ENCODE measurements around the gene SHROOM2.

Gene SHROOM2

DNA sequence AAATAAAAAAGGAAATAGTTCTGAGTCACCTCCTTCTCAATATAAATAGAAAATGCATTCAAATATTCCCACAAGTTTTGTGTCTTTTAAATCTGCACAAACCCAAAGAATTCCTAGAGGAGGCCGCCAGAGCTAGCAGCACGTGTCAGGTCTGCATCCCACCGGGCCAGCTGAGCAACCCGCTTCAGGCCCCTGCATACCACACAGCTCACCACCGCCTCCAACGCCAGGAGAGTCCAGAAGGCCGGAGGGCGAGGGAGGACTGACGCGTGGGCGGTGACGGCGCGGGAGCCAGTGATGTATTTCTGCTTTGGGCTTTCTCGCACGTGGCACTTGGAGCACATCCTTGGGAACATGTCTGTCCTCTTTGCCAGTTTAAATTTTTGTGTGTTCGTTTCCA is 119.1 kb downstream of the SHROOM2 start:
- Histone ChIP-seq H3K36me3 (replicated peaks) (no peaks in the 10 kb centered on the region), H3K4me3 (ENCODE audit: low read depth, low read length) (no peak overlapping the region), H3K27me3 (replicated peaks) (no peaks in the 10 kb centered on the region), H3K27ac (peak overlapping the region; percentile 54)
- TF ChIP-seq, protein P1, sequence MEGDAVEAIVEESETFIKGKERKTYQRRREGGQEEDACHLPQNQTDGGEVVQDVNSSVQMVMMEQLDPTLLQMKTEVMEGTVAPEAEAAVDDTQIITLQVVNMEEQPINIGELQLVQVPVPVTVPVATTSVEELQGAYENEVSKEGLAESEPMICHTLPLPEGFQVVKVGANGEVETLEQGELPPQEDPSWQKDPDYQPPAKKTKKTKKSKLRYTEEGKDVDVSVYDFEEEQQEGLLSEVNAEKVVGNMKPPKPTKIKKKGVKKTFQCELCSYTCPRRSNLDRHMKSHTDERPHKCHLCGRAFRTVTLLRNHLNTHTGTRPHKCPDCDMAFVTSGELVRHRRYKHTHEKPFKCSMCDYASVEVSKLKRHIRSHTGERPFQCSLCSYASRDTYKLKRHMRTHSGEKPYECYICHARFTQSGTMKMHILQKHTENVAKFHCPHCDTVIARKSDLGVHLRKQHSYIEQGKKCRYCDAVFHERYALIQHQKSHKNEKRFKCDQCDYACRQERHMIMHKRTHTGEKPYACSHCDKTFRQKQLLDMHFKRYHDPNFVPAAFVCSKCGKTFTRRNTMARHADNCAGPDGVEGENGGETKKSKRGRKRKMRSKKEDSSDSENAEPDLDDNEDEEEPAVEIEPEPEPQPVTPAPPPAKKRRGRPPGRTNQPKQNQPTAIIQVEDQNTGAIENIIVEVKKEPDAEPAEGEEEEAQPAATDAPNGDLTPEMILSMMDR (IDR thresholded peaks at IDR 0.05; ENCODE audit: low read depth, low read length, missing control alignments): no peak
- DNase-seq: peak; percentile 69
- in situ Hi-C loops (cut with HindIII; ENCODE audit: low pct_ligation_motif_present, low sequenced_read_pairs): no loop called here

DNA sequence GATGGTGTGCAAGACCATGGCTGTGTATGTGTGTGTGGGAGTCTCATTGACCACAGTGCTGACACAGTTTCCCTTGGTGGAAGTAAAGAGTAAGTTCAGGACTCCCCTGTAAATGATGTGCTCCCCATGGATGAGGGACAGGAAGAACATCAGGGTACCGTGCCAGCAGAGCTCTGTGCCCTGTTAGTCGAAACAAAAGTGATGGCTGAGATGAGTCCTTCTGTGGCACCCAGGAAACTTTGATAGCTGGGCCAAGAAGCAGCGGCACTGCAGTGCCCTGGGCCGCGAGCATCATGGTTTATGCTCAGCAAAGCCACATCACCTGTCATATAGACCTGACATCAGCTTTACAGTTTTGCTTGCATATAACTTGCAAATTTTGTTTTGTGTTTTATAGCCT is 119.5 kb downstream of the SHROOM2 start:
- Histone ChIP-seq H3K36me3 (replicated peaks) (no peaks in the 10 kb centered on the region), H3K4me3 (ENCODE audit: low read depth, low read length) (no peak overlapping the region), H3K27ac (peak overlapping the region; percentile 54), H3K27me3 (replicated peaks) (no peaks in the 10 kb centered on the region)
- TF ChIP-seq, protein P1 (IDR thresholded peaks at IDR 0.05; ENCODE audit: low read depth, low read length, missing control alignments): no peak
- no peak for DNase-seq
- in situ Hi-C loops (cut with HindIII; ENCODE audit: low pct_ligation_motif_present, low sequenced_read_pairs): no loop called here

DNA sequence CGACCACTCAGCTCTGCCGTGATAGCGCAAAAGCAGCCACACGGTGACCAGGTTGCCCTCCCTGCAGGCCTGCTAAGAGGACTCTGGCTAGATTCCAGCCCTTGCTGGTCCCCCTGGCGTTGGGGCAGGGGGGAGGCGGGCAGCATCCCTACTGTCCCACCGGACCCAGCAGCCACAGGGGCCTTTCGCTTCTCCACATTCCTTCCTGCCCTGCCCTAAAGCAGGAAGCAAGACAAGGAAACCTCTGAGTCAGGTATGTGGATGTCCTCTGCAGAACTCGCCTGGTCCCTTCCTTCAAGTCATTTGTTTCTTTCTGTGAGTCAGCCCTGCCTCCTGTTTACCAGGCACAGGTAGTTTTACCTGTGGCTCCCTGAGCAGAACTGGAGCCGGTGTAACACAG is 120.7 kb downstream of the SHROOM2 start:
- DNase-seq: no peak
- TF ChIP-seq, protein P1 (IDR thresholded peaks at IDR 0.05; ENCODE audit: low read depth, low read length, missing control alignments): peak; percentile 3
- no peaks in the 10 kb centered on the region for H3K36me3 ChIP-seq (replicated peaks)
- H3K27ac ChIP-seq: no peak overlapping the region
- in situ Hi-C loops (cut with HindIII; ENCODE audit: low pct_ligation_motif_present, low sequenced_read_pairs): no loop called here
- H3K27me3 ChIP-seq (replicated peaks): no peaks in the 10 kb centered on the region
- H3K4me3 ChIP-seq (ENCODE audit: low read depth, low read length): no peak overlapping the region

DNA sequence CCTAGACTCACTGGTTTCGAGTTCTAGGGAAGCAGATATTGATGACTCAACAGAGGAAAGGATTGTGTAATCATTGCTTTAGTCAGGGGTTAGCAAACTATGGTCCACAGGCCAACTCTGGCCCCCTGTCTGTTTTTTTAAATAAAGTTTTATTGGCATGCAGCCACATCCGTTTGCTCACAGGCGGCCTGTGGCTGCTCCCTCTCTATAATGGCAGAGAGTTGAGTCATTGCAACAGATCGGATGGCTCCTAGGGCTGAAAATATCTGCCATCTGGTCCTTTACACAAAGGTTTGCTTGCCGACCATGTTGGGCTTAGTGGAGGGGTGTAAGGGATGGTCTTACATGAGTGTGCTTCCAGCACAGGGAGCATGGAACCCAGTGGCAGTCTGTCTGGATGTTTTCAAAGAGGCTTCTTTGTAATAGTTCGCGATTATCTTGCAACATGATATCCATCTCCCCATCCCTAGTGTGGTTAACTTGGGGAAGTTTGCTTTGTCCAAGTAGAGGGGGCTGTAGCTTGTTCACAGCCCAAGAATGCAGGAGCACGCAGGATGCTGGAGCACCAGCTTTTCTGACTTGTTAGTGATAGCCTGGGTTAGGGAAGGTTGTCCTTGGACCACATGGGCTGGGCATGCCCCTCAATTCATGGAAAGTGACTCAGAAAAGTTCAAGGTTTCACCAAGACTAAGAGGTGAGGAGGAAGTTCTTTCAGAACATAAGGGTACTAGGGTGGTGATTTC is 121.6 kb downstream of the SHROOM2 start:
- no peaks in the 10 kb centered on the region for H3K36me3 ChIP-seq (replicated peaks)
- in situ Hi-C loops (cut with HindIII; ENCODE audit: low pct_ligation_motif_present, low sequenced_read_pairs): no loop called here
- H3K4me3 ChIP-seq (ENCODE audit: low read depth, low read length): no peak overlapping the region
- no peaks in the 10 kb centered on the region for H3K27me3 ChIP-seq (replicated peaks)
- H3K27ac ChIP-seq: peak overlapping the region; percentile 72
- TF ChIP-seq, protein P1 (IDR thresholded peaks at IDR 0.05; ENCODE audit: low read depth, low read length, missing control alignments): no peak
- peak; percentile 77 for DNase-seq

DNA sequence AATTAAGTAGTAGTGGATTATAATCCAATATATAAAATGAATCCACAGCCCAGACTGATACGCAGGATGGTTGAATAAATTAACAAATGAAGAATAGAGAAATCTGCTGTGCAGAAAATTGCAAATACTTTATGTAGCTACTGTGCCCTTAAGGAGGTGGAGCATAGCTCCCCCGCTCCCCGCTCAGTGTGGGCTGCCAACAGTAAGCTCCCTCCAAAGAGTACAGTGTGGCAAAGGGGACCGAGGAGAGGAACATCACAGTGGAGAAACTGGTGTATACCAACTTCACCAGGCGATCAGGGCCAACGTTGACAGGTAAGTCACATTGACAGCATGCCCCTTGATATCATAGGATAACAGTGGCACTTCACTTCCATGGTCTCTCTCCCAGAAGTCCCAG is 123.0 kb downstream of the SHROOM2 start:
- no peak overlapping the region for H3K27ac ChIP-seq
- TF ChIP-seq, protein P1 (IDR thresholded peaks at IDR 0.05; ENCODE audit: low read depth, low read length, missing control alignments): no peak
- in situ Hi-C loops (cut with HindIII; ENCODE audit: low pct_ligation_motif_present, low sequenced_read_pairs): no loop called here
- H3K4me3 ChIP-seq (ENCODE audit: low read depth, low read length): no peak overlapping the region
- DNase-seq: no peak
- no peaks in the 10 kb centered on the region for H3K27me3 ChIP-seq (replicated peaks)
- no peaks in the 10 kb centered on the region for H3K36me3 ChIP-seq (replicated peaks)

DNA sequence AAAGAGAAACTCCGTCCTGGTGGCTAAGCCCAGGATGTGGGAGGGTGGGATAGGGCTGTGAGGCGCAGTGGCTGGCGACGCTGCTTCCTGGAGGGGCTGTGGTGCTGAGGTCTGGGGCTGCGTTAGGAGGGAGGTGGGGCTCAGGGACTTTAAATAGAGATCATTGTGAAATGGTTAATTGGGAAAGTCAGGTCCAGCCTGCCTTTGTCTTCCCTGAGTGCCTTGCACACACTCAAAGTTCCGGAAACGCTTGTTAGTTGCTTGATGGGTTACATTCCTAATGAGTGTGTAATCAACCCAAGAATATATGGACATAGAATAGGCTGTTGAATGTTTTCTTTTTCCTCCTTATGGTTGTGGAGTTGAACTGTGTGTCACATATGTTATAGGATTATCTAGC is 125.3 kb downstream of the SHROOM2 start:
- TF ChIP-seq, protein P1 (IDR thresholded peaks at IDR 0.05; ENCODE audit: low read depth, low read length, missing control alignments): no peak
- DNase-seq: peak; percentile 32
- H3K27me3 ChIP-seq (replicated peaks): no peaks in the 10 kb centered on the region
- H3K27ac ChIP-seq: peak overlapping the region; percentile 39
- H3K4me3 ChIP-seq (ENCODE audit: low read depth, low read length): no peak overlapping the region
- in situ Hi-C loops (cut with HindIII; ENCODE audit: low pct_ligation_motif_present, low sequenced_read_pairs): no loop called here
- H3K36me3 ChIP-seq (replicated peaks): no peaks in the 10 kb centered on the region
